Measurements from ENCODE around the gene LAD1. TPM values are rescaled to one million over a fixed set of nuclear protein-coding genes. Genes with fewer than 3 reads are reported as not detected.

LAD1 gene
- total RNA-seq, 1 donor from 2014 or later = 1.2 TPM

- H3K4me3 Mint-ChIP-seq (ENCODE audit: unreplicated experiment) = no peak overlapping the region
Observed at GRCh38 chr1:201360901-201361651, 38.0 kb downstream of the LAD1 start.

DNA sequence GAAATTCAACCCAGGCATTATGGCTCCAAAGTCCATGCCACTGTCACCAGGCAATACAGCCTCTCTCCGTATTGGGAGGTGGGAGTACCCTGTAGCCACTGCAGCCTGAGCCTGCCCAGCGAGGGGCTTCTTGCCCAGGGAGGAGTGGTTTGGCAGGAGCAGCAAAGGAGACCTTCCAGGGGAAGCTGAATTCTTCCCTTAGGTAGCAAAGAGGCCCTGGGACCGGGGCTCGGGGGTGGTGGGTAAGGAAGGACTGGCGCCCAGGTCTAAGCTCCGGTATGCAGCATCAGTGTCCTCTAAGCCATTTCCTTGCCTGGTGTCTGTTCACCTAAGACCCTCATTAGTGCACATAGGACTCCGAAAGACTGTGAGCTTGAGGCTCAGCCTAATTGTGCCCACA lies 38.6 kb downstream of the LAD1 start:
- no peaks in the 10 kb centered on the region for H3K4me1 ChIP-seq (ENCODE audit: insufficient read depth, low read length)
- H3K27me3 Mint-ChIP-seq (ENCODE audit: low read depth, unreplicated experiment) = peaks cover 39% of the 10 kb centered on the region
- DNase-seq (ENCODE audit: low read depth) = no peak

More at GRCh38 chr1:201360901-201361651, 38.0 kb downstream of the LAD1 start:
- Mint-ChIP-seq H3K27ac (ENCODE audit: unreplicated experiment) (no peak overlapping the region), H3K27me3 (ENCODE audit: low read depth, unreplicated experiment) (peaks cover 39% of the 10 kb centered on the region), H3K4me1 (ENCODE audit: low read depth, unreplicated experiment) (peaks cover 13% of the 10 kb centered on the region), H3K9me3 (ENCODE audit: unreplicated experiment) (no peaks in the 10 kb centered on the region), H3K36me3 (ENCODE audit: low read depth, unreplicated experiment) (no peaks in the 10 kb centered on the region)
- no peaks in the 10 kb centered on the region for H4K20me1 ChIP-seq (ENCODE audit: insufficient read depth, low read length)
- no peak overlapping the region for H3K4me3 ChIP-seq (ENCODE audit: insufficient read depth, low read depth, low read length)
- no peaks in the 10 kb centered on the region for H3K4me1 ChIP-seq (ENCODE audit: insufficient read depth, low read length)
- no peak for FAIRE-seq
- no peak overlapping the region for H2AFZ ChIP-seq (ENCODE audit: low read depth, low read length)
- H3K9ac ChIP-seq (ENCODE audit: low read length) = no peak overlapping the region
- TF ChIP-seq, protein P1, sequence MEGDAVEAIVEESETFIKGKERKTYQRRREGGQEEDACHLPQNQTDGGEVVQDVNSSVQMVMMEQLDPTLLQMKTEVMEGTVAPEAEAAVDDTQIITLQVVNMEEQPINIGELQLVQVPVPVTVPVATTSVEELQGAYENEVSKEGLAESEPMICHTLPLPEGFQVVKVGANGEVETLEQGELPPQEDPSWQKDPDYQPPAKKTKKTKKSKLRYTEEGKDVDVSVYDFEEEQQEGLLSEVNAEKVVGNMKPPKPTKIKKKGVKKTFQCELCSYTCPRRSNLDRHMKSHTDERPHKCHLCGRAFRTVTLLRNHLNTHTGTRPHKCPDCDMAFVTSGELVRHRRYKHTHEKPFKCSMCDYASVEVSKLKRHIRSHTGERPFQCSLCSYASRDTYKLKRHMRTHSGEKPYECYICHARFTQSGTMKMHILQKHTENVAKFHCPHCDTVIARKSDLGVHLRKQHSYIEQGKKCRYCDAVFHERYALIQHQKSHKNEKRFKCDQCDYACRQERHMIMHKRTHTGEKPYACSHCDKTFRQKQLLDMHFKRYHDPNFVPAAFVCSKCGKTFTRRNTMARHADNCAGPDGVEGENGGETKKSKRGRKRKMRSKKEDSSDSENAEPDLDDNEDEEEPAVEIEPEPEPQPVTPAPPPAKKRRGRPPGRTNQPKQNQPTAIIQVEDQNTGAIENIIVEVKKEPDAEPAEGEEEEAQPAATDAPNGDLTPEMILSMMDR (IDR thresholded peaks at IDR 0.05; ENCODE audit: insufficient read depth, low read depth, low read length) = no peak
- TF ChIP-seq EZH2 (IDR thresholded peaks at IDR 0.05; ENCODE audit: insufficient read depth, low read length) = no peak
- H3K79me2 ChIP-seq (ENCODE audit: insufficient read depth, low read length) = no peaks in the 10 kb centered on the region
- H3K36me3 ChIP-seq (ENCODE audit: insufficient read depth, low read length) = no peaks in the 10 kb centered on the region
- no peak overlapping the region for H3K4me2 ChIP-seq (ENCODE audit: low read length)
- DNase-seq (ENCODE audit: low read depth) = no peak
- peaks cover 8% of the 10 kb centered on the region for H3K27me3 ChIP-seq (ENCODE audit: insufficient read depth, low read length)
- H3K9me3 ChIP-seq (ENCODE audit: insufficient read depth, low read depth, low read length) = no peaks in the 10 kb centered on the region
- H3K27ac ChIP-seq (ENCODE audit: low read depth, low read length) = no peak overlapping the region

More for the DNA sequence above, 38.6 kb downstream of the LAD1 start:
- H3K4me1 Mint-ChIP-seq (ENCODE audit: low read depth, unreplicated experiment) = peaks cover 13% of the 10 kb centered on the region
- Histone ChIP-seq H2AFZ (ENCODE audit: low read depth, low read length) (no peak overlapping the region), H3K27ac (ENCODE audit: low read depth, low read length) (no peak overlapping the region), H3K27me3 (ENCODE audit: insufficient read depth, low read length) (peaks cover 12% of the 10 kb centered on the region), H3K9ac (ENCODE audit: low read length) (no peak overlapping the region), H3K9me3 (ENCODE audit: insufficient read depth, low read depth, low read length) (no peaks in the 10 kb centered on the region), H3K79me2 (ENCODE audit: insufficient read depth, low read length) (no peaks in the 10 kb centered on the region), H3K4me2 (ENCODE audit: low read length) (no peak overlapping the region), H4K20me1 (ENCODE audit: insufficient read depth, low read length) (no peaks in the 10 kb centered on the region), H3K4me3 (ENCODE audit: insufficient read depth, low read depth, low read length) (no peak overlapping the region), H3K36me3 (ENCODE audit: insufficient read depth, low read length) (no peaks in the 10 kb centered on the region)
- peaks cover 2% of the 10 kb centered on the region for H3K36me3 Mint-ChIP-seq (ENCODE audit: low read depth, unreplicated experiment)
- H3K9me3 Mint-ChIP-seq (ENCODE audit: unreplicated experiment) = no peaks in the 10 kb centered on the region
- FAIRE-seq = no peak
- TF ChIP-seq, protein P1 (IDR thresholded peaks at IDR 0.05; ENCODE audit: insufficient read depth, low read depth, low read length) = no peak
- no peak for TF ChIP-seq EZH2 (IDR thresholded peaks at IDR 0.05; ENCODE audit: insufficient read depth, low read length)
- no peak overlapping the region for H3K4me3 Mint-ChIP-seq (ENCODE audit: unreplicated experiment)
- H3K27ac Mint-ChIP-seq (ENCODE audit: unreplicated experiment) = no peak overlapping the region

Data from astrocyte (in vitro differentiated cells and primary cell).